SH-SY5Y (cell line): ENCODE data around the gene HDAC1.

Experiments
- GATA2 ChIP-seq: IDR thresholded peaks from 2 replicates; pipeline ENCODE4 v1.6.1; 2011; ENCODE audit warnings: mild to moderate bottlenecking, low read depth, low read length
- GATA3 ChIP-seq: IDR thresholded peaks from 2 replicates; pipeline ENCODE4 v1.6.1; 2011; ENCODE audit warnings: low read depth, mild to moderate bottlenecking, low read length, moderate library complexity

GRCh38 chr1:32365445-32365844 lies 73.6 kb downstream of the HDAC1 start:
- TF ChIP-seq GATA2 (no peak), GATA3 (no peak)
